ENCODE results near the gene PREX1.

- no peak for TF ChIP-seq CTCF (conservative IDR thresholded peaks at IDR 0.05)
- TF ChIP-seq EZH2 (IDR thresholded peaks at IDR 0.05; ENCODE audit: low read depth): no peak
These were observed 203.9 kb downstream of the PREX1 start for GRCh38 chr20:48623906-48624265.

Measured in PC-9 (cell line).